ENCODE measurements around the gene STX7. TPM values are rescaled to one million over a fixed set of nuclear protein-coding genes. Genes with fewer than 3 reads are reported as not detected.

STX7 gene
- total RNA-seq, 2 experiments from 2014 or later = 11.8 to 15.1 TPM

DNA sequence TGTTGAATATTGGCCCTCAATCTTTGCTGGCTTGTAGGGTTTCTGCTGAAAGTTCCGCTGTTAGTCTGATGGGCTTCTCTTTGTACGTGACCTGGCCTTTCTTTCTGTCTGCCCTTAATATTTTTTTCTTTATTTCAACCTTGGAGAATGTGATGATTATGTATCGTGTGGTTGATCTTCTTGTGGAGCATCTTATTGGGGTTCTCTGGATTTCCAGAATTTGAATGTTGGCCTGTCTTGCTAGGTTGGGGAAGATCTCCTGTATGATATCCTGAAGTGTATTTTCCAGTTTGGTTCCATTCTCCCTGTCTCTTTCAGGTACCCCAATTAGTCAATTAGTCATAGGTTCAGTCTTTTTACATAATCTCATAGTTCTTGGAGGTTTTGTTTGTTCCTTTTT is 89.1 kb downstream of the STX7 start:
- H3K27me3 Mint-ChIP-seq = peaks cover 15% of the 10 kb centered on the region
- TF ChIP-seq, protein P1, sequence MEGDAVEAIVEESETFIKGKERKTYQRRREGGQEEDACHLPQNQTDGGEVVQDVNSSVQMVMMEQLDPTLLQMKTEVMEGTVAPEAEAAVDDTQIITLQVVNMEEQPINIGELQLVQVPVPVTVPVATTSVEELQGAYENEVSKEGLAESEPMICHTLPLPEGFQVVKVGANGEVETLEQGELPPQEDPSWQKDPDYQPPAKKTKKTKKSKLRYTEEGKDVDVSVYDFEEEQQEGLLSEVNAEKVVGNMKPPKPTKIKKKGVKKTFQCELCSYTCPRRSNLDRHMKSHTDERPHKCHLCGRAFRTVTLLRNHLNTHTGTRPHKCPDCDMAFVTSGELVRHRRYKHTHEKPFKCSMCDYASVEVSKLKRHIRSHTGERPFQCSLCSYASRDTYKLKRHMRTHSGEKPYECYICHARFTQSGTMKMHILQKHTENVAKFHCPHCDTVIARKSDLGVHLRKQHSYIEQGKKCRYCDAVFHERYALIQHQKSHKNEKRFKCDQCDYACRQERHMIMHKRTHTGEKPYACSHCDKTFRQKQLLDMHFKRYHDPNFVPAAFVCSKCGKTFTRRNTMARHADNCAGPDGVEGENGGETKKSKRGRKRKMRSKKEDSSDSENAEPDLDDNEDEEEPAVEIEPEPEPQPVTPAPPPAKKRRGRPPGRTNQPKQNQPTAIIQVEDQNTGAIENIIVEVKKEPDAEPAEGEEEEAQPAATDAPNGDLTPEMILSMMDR (IDR thresholded peaks at IDR 0.05) = no peak
- CTCF ChIA-PET = interaction anchor here (1.5 kb wide), 1 partner anchor 144 kb away, joined by 4 read pairs; no protein-coding TSS in a partner anchor
- H3K4me3 Mint-ChIP-seq = no peak overlapping the region
- intact Hi-C loops (cut with micrococcal nuclease) = no loop called here
- H3K4me1 Mint-ChIP-seq (ENCODE audit: low read depth) = no peaks in the 10 kb centered on the region
- POLR2A ChIA-PET = no interaction called here
- H3K36me3 Mint-ChIP-seq (ENCODE audit: low read depth) = no peaks in the 10 kb centered on the region
- ATAC-seq (no peak), DNase-seq (no peak)
- peaks cover 11% of the 10 kb centered on the region for H3K9me3 Mint-ChIP-seq
- no peak overlapping the region for H3K27ac Mint-ChIP-seq

DNA sequence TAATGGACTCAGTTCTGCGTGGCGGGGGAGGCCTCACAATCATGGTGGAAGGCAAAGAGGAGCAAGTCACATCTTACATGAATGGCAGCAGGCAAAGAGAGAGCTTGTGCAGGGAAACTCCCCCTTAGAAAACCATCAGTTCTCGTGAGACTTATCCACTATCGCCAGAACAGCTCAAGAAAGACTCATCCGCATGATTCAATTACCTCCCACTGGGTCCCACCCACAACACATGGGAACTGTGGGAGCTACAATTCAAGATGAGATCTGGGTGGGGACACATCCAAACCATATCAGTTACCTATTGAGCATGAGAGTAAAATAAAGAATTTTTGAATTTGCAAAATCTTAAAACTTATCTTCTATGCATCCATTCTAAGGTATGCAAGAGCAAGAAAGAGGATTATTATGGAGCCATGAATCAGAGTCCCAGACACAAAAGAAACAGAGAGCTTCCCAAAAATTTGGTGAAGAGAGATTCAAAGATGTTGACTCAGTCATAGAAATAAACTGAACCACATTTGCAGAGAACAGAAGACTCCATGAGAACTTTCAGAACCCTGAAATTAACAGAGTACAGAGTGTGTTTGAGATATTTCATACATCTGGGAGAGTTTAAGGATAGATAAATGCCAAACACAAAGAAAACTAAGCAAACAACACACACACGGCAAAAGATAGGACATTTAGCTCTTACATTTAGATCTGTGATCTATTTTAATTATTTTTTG is 94.5 kb downstream of the STX7 start:
- CTCF ChIA-PET = no interaction called here
- intact Hi-C loops (cut with micrococcal nuclease) = no loop called here
- H3K27me3 Mint-ChIP-seq = peaks cover 8% of the 10 kb centered on the region
- no peak overlapping the region for H3K4me3 Mint-ChIP-seq
- ATAC-seq (no peak), DNase-seq (no peak)
- no peak overlapping the region for H3K27ac Mint-ChIP-seq
- POLR2A ChIA-PET = no interaction called here
- H3K36me3 Mint-ChIP-seq (ENCODE audit: low read depth) = no peaks in the 10 kb centered on the region
- H3K9me3 Mint-ChIP-seq = peaks cover 14% of the 10 kb centered on the region
- H3K4me1 Mint-ChIP-seq (ENCODE audit: low read depth) = no peaks in the 10 kb centered on the region
- TF ChIP-seq, protein P1 (IDR thresholded peaks at IDR 0.05) = no peak

DNA sequence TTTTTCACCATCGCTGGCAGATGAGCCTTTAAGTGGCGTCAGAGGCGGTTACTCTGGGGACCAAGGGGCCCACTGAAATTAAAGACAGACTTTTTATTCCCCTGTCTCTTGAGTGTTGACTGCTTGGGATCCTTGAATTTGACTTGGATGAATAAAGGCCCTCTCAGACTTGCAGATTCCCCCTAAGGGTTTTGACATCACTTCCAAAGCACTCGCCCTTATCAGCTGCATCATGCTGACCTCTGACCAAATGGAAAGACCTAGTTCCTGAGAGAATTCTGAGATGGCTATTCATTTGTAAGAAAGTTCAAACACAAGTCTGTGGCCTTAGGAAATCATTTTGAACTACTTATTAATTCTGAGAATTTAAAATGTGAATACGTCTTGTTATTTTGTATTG is 98.2 kb downstream of the STX7 start:
- TF ChIP-seq, protein P1 (IDR thresholded peaks at IDR 0.05) = no peak
- ChIA-PET POLR2A (no interaction called here), CTCF (interaction anchor here (1.1 kb wide), 1 partner anchor 135 kb away, joined by 3 read pairs; no protein-coding TSS in a partner anchor)
- no peaks in the 10 kb centered on the region for H3K36me3 Mint-ChIP-seq (ENCODE audit: low read depth)
- no peak for DNase-seq
- H3K9me3 Mint-ChIP-seq = peaks cover 2% of the 10 kb centered on the region
- intact Hi-C loops (cut with micrococcal nuclease) = no loop called here
- H3K27me3 Mint-ChIP-seq = peaks cover 19% of the 10 kb centered on the region
- ATAC-seq = no peak
- H3K4me1 Mint-ChIP-seq (ENCODE audit: low read depth) = no peaks in the 10 kb centered on the region
- no peak overlapping the region for H3K27ac Mint-ChIP-seq
- H3K4me3 Mint-ChIP-seq = no peak overlapping the region

DNA sequence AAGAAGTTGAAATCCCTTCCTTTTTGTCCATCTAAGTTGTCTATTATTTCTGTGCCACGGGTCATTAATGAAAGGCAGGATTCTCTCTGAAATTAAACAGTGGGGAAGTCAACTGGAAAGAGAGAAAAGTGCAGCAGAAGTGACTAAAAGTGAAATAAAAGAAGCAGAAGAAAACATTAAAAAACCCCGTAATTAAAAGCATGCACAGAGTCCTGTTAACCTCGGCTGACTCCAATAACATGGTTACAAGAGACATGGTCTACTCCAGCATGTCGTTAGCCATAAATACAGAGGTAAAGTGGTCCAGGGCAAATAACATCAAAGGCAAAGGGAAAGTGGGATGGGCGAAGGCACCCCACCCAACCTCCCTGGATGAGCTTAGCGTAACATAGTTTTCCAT is 98.6 kb downstream of the STX7 start:
- no peak for DNase-seq
- no peak overlapping the region for H3K27ac Mint-ChIP-seq
- intact Hi-C loops (cut with micrococcal nuclease) = no loop called here
- TF ChIP-seq, protein P1 (IDR thresholded peaks at IDR 0.05) = no peak
- no peak overlapping the region for H3K4me3 Mint-ChIP-seq
- peaks cover 2% of the 10 kb centered on the region for H3K9me3 Mint-ChIP-seq
- no peaks in the 10 kb centered on the region for H3K36me3 Mint-ChIP-seq (ENCODE audit: low read depth)
- no peak for ATAC-seq
- ChIA-PET CTCF (no interaction called here), POLR2A (no interaction called here)
- peaks cover 19% of the 10 kb centered on the region for H3K27me3 Mint-ChIP-seq
- no peaks in the 10 kb centered on the region for H3K4me1 Mint-ChIP-seq (ENCODE audit: low read depth)

- intact Hi-C loops (cut with micrococcal nuclease) = no loop called here
- TF ChIP-seq, protein P1 (IDR thresholded peaks at IDR 0.05) = no peak
- Mint-ChIP-seq H3K4me3 (no peak overlapping the region), H3K27ac (no peak overlapping the region), H3K4me1 (ENCODE audit: low read depth) (no peaks in the 10 kb centered on the region), H3K9me3 (peaks cover 2% of the 10 kb centered on the region), H3K36me3 (ENCODE audit: low read depth) (no peaks in the 10 kb centered on the region), H3K27me3 (peaks cover 19% of the 10 kb centered on the region)
- ChIA-PET CTCF (interaction anchor here (2.0 kb wide), 1 partner anchor 134 kb away, joined by 5 read pairs; no protein-coding TSS in a partner anchor), POLR2A (no interaction called here)
- DNase-seq (no peak), ATAC-seq (no peak)
Observed at GRCh38 chr6:132413499-132413802, 99.5 kb downstream of the STX7 start.

All from activated CD8-positive, alpha-beta T cell treated with anti-CD3 and anti-CD28 coated beads for 36 hours (primary cell).